Nephron (organoid): ENCODE data around the gene HIC2.
"Not testable (repeated sequence)": the region's sequence is repeated elsewhere in the genome, so short reads cannot be mapped to it uniquely, and the experiment has no call there.

Source experiments
- H3K27ac Mint-ChIP-seq, 3 experiments: 2 replicates each; pipeline ENCODE4 v1.8.0; 2020; ENCODE audit warnings: mixed read lengths in 3 of 3, mild to moderate bottlenecking in 2 of 3, moderate library complexity in 1 of 3
- H3K27me3 Mint-ChIP-seq: 2 replicates; pipeline ENCODE4 v1.8.0; 2021; ENCODE audit warnings: low read depth, mild to moderate bottlenecking, moderate library complexity, mixed read lengths
- H3K36me3 Mint-ChIP-seq: 2 replicates; pipeline ENCODE4 v1.8.0; 2020; ENCODE audit warnings: low read depth, mixed read lengths
- H3K4me1 Mint-ChIP-seq: 2 replicates; pipeline ENCODE4 v1.8.0; 2020; ENCODE audit warnings: mixed read lengths
- H3K4me3 Mint-ChIP-seq, 3 experiments: 2 replicates each; pipeline ENCODE4 v1.8.0; 2020; ENCODE audit warnings: mild to moderate bottlenecking in 3 of 3, mixed read lengths in 3 of 3, moderate library complexity in 2 of 3
- H3K9me3 Mint-ChIP-seq: 2 replicates; pipeline ENCODE4 v1.8.0; 2020; ENCODE audit warnings: mixed read lengths
- TF ChIP-seq, protein P1 (sequence below), 3 experiments: fragments of 200-600 bp; sonication (generic); IDR thresholded peaks; one replicate each; pipeline ENCODE4 v1.5.0; 2021; ENCODE audit warnings: antibody characterized with exemption in 3 of 3; ENCODE audit not compliant: unreplicated experiment in 3 of 3

The HIC2 gene

GRCh38 chr22:21450858-21451353 is 33.7 kb downstream of the HIC2 start:
- H3K27me3 Mint-ChIP-seq: no peaks in the 10 kb centered on the region
- TF ChIP-seq, protein P1, sequence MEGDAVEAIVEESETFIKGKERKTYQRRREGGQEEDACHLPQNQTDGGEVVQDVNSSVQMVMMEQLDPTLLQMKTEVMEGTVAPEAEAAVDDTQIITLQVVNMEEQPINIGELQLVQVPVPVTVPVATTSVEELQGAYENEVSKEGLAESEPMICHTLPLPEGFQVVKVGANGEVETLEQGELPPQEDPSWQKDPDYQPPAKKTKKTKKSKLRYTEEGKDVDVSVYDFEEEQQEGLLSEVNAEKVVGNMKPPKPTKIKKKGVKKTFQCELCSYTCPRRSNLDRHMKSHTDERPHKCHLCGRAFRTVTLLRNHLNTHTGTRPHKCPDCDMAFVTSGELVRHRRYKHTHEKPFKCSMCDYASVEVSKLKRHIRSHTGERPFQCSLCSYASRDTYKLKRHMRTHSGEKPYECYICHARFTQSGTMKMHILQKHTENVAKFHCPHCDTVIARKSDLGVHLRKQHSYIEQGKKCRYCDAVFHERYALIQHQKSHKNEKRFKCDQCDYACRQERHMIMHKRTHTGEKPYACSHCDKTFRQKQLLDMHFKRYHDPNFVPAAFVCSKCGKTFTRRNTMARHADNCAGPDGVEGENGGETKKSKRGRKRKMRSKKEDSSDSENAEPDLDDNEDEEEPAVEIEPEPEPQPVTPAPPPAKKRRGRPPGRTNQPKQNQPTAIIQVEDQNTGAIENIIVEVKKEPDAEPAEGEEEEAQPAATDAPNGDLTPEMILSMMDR (IDR thresholded peaks at IDR 0.05; ENCODE audit: unreplicated experiment in 3 of 3): no peak
- H3K9me3 Mint-ChIP-seq: no peaks in the 10 kb centered on the region
- H3K4me3 Mint-ChIP-seq: no peak overlapping the region
- peaks cover 8% of the 10 kb centered on the region for H3K36me3 Mint-ChIP-seq
- H3K27ac Mint-ChIP-seq: no peak overlapping the region
- H3K4me1 Mint-ChIP-seq: no peaks in the 10 kb centered on the region

DNA sequence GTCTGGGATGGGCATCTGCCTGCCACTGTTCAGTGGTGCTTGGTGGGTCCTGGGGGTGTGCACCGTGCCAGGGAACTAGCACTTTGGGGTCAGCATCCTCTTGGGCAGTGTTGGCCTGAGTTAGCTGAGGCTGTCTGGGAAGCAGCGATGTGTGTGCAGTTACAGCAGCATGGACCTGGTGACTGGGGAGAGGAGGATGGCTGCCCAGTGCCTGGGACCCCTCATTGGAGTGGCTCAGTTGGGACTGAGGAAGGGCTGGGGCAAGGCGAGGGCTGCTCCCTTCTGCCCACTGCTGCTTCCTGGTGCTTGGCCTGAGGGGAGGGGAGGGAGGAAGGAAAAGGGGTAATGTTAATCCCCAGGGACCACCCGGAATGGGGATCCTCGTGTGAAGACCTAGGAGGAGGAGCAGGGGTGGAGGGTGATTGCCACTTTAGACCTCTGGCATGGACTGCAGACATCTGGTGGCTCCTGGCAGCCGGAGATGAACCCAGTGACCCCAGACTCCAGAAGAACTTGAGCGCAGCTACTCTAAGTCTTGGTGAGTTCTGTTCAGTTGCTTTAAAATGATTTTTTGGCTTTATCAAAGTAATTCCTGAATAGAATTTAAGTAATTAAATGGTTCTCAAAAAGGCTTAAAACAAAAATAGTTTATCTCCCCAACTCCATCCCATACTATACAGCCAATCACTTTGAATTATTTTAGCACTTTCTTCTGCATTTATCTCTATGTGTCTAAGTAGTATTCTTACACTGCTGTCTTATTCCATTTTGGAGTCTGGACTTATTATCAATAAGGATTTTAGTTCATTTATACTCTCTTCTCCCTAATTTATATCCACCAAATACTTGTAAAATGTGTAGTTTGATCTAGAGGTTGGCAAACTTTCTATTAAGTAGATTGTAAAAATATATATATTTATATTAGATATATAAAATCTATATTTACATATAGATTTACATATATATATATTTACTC is 34.7 kb downstream of the HIC2 start:
- Mint-ChIP-seq H3K27ac (no peak overlapping the region), H3K9me3 (no peaks in the 10 kb centered on the region)

DNA sequence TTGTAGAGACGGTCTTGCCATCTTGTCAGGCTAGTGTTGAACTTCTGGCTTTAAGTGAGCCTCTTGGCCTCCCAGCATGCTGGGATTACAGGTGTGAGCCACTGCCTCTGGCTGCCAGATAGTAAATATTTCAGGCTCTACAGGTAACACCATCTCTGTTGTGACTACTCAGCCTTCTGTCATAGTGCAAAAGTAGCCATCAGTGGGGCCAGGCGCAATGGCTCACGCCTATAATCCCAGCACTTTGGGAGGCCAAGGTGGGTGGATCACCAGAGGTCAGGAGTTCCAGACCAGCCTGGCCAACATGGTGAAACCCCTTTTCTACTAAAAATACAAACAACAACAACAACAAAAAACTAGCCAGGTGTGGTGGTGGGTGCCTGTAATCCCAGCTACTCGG is 35.5 kb downstream of the HIC2 start:
- H3K9me3 Mint-ChIP-seq: not testable (repeated sequence)

More for the DNA sequence above, 34.7 kb downstream of the HIC2 start:
- no peaks in the 10 kb centered on the region for H3K4me1 Mint-ChIP-seq
- no peaks in the 10 kb centered on the region for H3K27me3 Mint-ChIP-seq
- TF ChIP-seq, protein P1 (IDR thresholded peaks at IDR 0.05; ENCODE audit: unreplicated experiment in 3 of 3): no peak
- H3K4me3 Mint-ChIP-seq: no peak overlapping the region
- peaks cover 8% of the 10 kb centered on the region for H3K36me3 Mint-ChIP-seq

DNA sequence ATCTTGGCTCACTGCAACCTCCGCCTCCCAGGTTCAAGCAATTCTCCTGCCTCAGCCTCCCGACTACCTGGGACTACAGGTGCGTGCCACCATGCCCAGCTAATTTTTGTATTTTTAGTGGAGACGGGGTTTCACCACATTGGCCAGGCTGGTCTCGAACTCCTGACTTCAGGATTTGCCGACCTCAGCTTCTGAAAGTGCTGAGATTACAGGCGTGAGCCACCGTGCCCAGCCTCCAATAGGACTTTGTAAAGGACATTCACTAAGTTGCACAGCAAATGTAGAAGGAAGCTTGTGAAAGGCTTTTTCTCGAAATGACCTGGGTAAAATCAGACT is 37.8 kb downstream of the HIC2 start:
- not testable (repeated sequence) for H3K4me1 Mint-ChIP-seq, H3K36me3 Mint-ChIP-seq, H3K27me3 Mint-ChIP-seq, H3K27ac Mint-ChIP-seq, H3K9me3 Mint-ChIP-seq, H3K4me3 Mint-ChIP-seq

More for the DNA sequence above, 35.5 kb downstream of the HIC2 start:
- H3K36me3 Mint-ChIP-seq, H3K4me3 Mint-ChIP-seq, H3K27me3 Mint-ChIP-seq, H3K27ac Mint-ChIP-seq, H3K4me1 Mint-ChIP-seq: not testable (repeated sequence)

- no peaks in the 10 kb centered on the region for H3K36me3 Mint-ChIP-seq
- H3K9me3 Mint-ChIP-seq: no peaks in the 10 kb centered on the region
- no peaks in the 10 kb centered on the region for H3K4me1 Mint-ChIP-seq
- no peaks in the 10 kb centered on the region for H3K27me3 Mint-ChIP-seq
- TF ChIP-seq, protein P1 (IDR thresholded peaks at IDR 0.05; ENCODE audit: unreplicated experiment in 3 of 3): no peak
- no peak overlapping the region for H3K27ac Mint-ChIP-seq
- H3K4me3 Mint-ChIP-seq: no peak overlapping the region
Measured at GRCh38 chr22:21455334-21456089, 38.3 kb downstream of the HIC2 start.

DNA sequence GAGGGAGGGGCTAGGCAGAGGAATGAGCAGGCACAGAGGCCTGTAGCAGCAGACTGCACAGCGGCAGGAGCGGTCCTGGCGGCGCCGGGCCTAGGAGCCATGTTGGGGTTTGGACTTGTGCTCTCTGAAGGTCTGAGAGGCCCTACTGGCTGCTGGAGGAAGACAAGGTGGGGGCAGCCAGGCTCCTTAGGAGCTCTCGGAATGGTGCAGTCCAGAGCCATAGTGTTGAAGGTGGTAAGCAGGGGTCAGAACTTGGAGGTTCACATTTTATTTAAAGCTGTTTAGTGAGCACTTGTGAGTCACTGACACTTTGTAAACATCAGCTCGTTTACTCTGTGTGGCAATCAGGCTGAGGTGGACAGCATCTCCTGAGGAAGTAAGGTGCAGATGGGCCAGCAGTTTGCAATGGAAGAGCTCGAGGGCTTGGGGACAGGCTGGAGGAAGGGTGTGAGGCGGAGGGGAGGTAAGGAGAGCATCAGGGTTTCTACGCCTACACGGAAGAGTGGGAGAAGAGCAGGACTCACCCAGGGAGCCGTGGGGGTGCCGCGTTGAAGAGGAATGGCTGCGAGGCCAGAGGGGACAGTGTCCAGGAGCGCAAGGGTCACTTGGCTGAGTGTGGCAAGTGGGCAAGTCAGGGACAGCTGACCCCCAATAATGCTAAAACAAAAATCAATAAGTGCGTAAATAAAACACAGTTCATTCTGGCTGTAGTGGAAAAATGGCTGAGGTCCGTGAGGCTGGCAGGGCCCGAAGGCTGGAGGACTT is 40.0 kb downstream of the HIC2 start:
- Mint-ChIP-seq H3K4me3 (no peak overlapping the region), H3K36me3 (no peaks in the 10 kb centered on the region), H3K27me3 (no peaks in the 10 kb centered on the region), H3K9me3 (no peaks in the 10 kb centered on the region), H3K4me1 (no peaks in the 10 kb centered on the region), H3K27ac (no peak overlapping the region)
- TF ChIP-seq, protein P1 (IDR thresholded peaks at IDR 0.05; ENCODE audit: unreplicated experiment in 3 of 3): no peak

DNA sequence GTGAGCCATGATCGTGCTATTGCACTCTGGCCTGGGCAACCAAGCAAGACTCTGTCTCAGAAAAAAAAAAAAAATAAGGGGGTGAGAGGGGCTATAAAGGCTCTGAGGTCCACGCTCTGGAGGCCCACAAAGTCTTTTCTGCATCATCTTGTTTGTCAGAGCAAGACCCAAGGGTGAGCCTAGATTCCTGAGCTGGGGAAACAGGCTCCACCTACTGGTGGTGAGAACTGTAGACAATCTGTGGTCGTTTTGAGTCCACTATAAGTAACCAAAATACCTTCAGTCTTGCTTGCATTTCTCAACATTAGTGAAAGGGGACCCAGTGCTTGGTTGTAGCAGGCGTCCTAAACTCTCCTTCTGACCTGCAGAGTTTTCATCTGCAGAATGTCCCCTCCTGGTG is 45.5 kb downstream of the HIC2 start:
- H3K9me3 Mint-ChIP-seq, H3K36me3 Mint-ChIP-seq, H3K4me1 Mint-ChIP-seq, H3K4me3 Mint-ChIP-seq, H3K27me3 Mint-ChIP-seq, H3K27ac Mint-ChIP-seq: not testable (repeated sequence)

- not testable (repeated sequence) for H3K9me3 Mint-ChIP-seq, H3K4me1 Mint-ChIP-seq, H3K36me3 Mint-ChIP-seq, H3K27me3 Mint-ChIP-seq
- Mint-ChIP-seq H3K27ac (peak within 1 kb of the TSS in 1 of 3 experiments; percentile 91), H3K4me3 (peak within 1 kb of the TSS; percentile 86 to 89 (median 87))
Measured at GRCh38 chr22:21467337-21468193, 50.4 kb downstream of the HIC2 start, which contains the start of gene TMEM191C. Gene TMEM191C (plus strand): TSS chr22:21467387. CDS start chr22:21467460, 73 bp downstream.
